ENCODE data around the gene FAM110C. TPM values are rescaled to one million over a fixed set of nuclear protein-coding genes. Genes with fewer than 3 reads are reported as not detected.
A peak's percentile ranks its signal among the peaks of the same experiment; 100 is the strongest.
"Not testable (repeated sequence)": the region's sequence is repeated elsewhere in the genome, so short reads cannot be mapped to it uniquely, and the experiment has no call there.

Gene FAM110C
- total RNA-seq, 1 experiment from 2014 or later: 0.18 TPM

DNA sequence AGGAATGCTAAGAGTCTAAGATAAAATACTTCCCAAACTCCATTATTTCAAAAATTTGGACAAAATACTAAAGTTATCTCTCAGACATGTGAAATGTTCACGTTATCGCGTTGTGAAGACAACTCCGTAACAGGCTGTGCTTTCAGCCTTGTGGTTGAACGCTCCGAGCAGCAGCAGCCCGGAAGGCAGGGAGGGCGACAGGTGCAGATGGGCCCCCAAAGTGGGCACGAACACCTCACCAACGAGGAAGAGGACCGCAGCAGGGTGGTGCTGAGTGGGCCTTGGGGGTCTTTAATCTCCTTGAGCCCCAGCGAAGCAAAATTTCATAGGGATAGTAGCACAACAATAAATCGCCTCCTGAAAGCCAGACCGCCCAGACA, 1.0 kb upstream of the FAM110C start:
- in situ Hi-C loops (cut with HindIII; ENCODE audit: low pct_unique_long_range_greater_than_20kb, low sequenced_read_pairs): no loop called here
- DNase-seq (ENCODE audit: low read depth, low spot score): no peak

GRCh38 chr2:46131-46470, 204 bp downstream of the FAM110C start:
- in situ Hi-C loops (cut with HindIII; ENCODE audit: low pct_unique_long_range_greater_than_20kb, low sequenced_read_pairs): no loop called here
- DNase-seq (ENCODE audit: low read depth, low spot score): no peak

GRCh38 chr2:45342-46130, 769 bp downstream of the FAM110C start:
- no peak for DNase-seq (ENCODE audit: low read depth, low spot score)
- in situ Hi-C loops (cut with HindIII; ENCODE audit: low pct_unique_long_range_greater_than_20kb, low sequenced_read_pairs): no loop called here

DNA sequence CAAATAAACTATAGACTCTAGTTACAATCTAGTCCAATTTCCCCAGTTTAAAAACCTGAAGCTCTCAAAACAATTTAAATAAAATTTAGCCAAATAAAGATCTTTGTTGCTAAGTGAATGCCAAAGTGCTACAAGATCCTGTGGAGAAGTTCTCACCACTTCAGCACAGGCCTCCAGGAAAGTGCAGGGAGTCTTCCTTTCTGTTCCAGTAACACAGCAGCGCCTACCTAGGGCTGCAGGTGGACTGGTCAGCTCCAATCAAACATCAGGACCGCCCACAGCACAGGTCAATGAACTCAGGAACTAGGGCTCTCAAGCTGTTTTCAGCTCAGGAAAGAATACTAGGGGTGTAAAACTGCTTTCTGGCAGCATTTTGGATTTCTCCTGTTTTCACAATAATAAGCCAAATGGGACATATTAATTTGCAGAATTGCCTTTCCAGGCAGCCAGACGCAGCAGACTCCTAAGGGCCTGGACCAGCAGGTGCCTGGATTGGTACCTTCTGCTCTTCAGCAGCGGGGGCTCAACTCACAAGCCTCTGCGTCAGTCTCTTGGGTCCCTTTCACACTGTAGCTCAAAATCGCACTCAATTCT, 1.5 kb downstream of the FAM110C start:
- DNase-seq (ENCODE audit: low read depth, low spot score): no peak
- in situ Hi-C loops (cut with HindIII; ENCODE audit: low pct_unique_long_range_greater_than_20kb, low sequenced_read_pairs): no loop called here

GRCh38 chr2:42788-43187, 3.5 kb downstream of the FAM110C start:
- DNase-seq (ENCODE audit: low read depth, low spot score): no peak
- in situ Hi-C loops (cut with HindIII; ENCODE audit: low pct_unique_long_range_greater_than_20kb, low sequenced_read_pairs): no loop called here

DNA sequence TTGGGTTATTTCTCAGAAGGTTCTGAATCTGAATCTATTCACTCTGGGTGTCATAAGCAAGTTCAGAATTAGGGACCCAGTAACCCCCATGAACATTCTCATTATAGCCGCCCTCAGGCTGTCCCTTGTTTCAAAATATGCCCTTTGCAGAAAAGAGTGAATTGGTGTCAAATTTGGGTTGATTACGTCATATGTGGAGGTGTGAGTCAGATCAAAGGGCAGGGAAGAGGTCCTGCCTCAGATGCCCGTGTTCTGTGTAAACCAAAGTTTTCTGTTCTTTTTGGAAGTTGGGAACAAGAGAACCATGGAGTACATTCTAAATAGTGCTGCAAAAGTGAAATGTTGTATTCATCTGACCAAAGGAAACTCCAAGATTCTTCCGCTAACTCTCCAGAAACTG, 5.8 kb downstream of the FAM110C start:
- DNase-seq (ENCODE audit: low read depth, low spot score): no peak
- in situ Hi-C loops (cut with HindIII; ENCODE audit: low pct_unique_long_range_greater_than_20kb, low sequenced_read_pairs): no loop called here

DNA sequence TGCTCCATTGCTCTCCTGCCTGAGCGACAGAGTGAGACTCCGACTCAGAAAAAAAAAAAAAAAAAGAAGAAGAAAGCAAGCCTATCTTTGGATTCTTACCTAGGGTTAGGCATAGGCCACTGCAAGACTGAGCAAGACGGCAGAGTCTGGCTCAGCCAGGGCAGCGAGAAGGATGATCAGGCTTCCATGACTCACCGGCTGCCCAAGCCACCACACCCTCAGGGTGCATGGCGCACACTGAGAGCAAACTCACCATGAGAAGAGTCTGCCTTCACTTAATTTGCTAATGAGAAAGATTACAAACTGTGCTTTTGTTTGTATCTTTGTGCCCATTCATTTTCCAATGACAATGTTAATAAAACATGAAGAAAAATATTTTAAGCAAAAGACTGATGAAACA, 8.2 kb downstream of the FAM110C start:
- DNase-seq (ENCODE audit: low read depth, low spot score): peak; percentile 31
- in situ Hi-C loops (cut with HindIII; ENCODE audit: low pct_unique_long_range_greater_than_20kb, low sequenced_read_pairs): no loop called here

DNA sequence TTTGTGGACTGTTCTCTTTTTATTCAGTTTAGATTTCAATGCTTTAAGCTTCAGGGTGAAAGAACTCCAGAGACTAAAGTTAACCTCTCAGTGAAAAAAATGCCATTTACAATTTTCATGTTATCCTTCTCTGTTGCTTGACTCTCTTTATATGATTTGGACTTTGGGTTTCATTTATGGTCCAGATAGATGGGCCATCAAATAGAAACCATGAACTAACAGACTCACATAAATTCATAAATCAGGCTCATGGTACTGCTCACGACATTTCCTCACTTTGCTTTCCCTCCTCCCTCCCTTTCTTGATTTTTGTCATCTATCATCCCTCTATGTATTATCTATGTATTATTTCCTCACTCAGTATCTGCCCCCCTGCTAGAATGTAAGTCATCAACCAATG, 10.0 kb downstream of the FAM110C start:
- in situ Hi-C loops (cut with HindIII; ENCODE audit: low pct_unique_long_range_greater_than_20kb, low sequenced_read_pairs): no loop called here

GRCh38 chr2:35852-36251, 10.5 kb downstream of the FAM110C start:
- no peak for DNase-seq (ENCODE audit: low read depth, low spot score)
- in situ Hi-C loops (cut with HindIII; ENCODE audit: low pct_unique_long_range_greater_than_20kb, low sequenced_read_pairs): no loop called here

More for the DNA sequence above, 10.0 kb downstream of the FAM110C start:
- no peak for DNase-seq (ENCODE audit: low read depth, low spot score)

DNA sequence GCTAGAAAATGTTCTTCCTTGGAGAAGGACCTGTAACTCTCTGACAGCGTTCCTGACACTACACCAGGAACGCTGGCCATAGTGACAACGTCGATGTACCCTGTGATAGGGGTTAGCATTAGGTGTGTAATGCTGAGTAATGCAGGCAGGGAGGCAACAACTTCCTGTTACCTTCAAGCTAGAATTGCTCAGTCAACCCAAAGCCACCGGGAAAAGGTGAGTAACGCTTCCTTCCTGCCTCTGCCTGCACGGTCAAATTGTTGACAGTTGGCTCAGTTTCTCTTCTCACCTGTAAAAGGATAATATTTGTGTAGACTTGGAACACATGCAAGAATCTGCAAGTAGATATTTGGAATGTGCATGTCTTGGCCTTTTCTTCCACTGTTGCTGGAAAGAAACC, 12.7 kb downstream of the FAM110C start:
- DNase-seq (ENCODE audit: low read depth, low spot score): no peak
- in situ Hi-C loops (cut with HindIII; ENCODE audit: low pct_unique_long_range_greater_than_20kb, low sequenced_read_pairs): no loop called here

- no peak for DNase-seq (ENCODE audit: low read depth, low spot score)
- in situ Hi-C loops (cut with HindIII; ENCODE audit: low pct_unique_long_range_greater_than_20kb, low sequenced_read_pairs): no loop called here
Measured at GRCh38 chr2:32068-32467, 14.2 kb downstream of the FAM110C start.

- no peak for DNase-seq (ENCODE audit: low read depth, low spot score)
- in situ Hi-C loops (cut with HindIII; ENCODE audit: low pct_unique_long_range_greater_than_20kb, low sequenced_read_pairs): no loop called here
Measured at GRCh38 chr2:29253-29652, 17.1 kb downstream of the FAM110C start.

GRCh38 chr2:28406-28975, 17.8 kb downstream of the FAM110C start:
- DNase-seq (ENCODE audit: low read depth, low spot score): no peak
- in situ Hi-C loops (cut with HindIII; ENCODE audit: low pct_unique_long_range_greater_than_20kb, low sequenced_read_pairs): no loop called here

- no peak for DNase-seq (ENCODE audit: low read depth, low spot score)
- in situ Hi-C loops (cut with HindIII; ENCODE audit: low pct_unique_long_range_greater_than_20kb, low sequenced_read_pairs): no loop called here
Measured at GRCh38 chr2:26891-27290, 19.4 kb downstream of the FAM110C start.

DNA sequence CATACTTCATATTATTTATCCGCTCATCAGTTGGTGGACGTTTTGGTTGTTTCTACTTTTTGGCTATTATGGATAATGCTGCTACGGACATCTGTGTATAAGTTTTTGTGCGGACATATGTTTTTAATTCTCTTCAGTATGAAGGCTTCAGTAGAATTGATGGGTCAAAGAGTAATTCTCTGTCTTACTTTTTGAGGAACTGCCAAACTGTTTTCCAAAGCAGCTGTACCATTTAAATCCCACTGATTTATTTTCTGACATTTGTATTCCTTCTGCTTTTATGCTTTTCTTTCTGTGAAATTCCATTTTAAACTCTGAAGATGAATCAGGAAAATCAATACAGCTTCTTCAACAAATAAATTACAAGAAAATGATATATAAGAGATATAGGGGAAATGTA, 20.8 kb downstream of the FAM110C start:
- DNase-seq (ENCODE audit: low read depth, low spot score): no peak
- in situ Hi-C loops (cut with HindIII; ENCODE audit: low pct_unique_long_range_greater_than_20kb, low sequenced_read_pairs): no loop called here

- in situ Hi-C loops (cut with HindIII; ENCODE audit: low pct_unique_long_range_greater_than_20kb, low sequenced_read_pairs); DNase-seq (ENCODE audit: low read depth, low spot score): not testable (repeated sequence)
Measured at GRCh38 chr2:24591-24990, 21.7 kb downstream of the FAM110C start.

- in situ Hi-C loops (cut with HindIII; ENCODE audit: low pct_unique_long_range_greater_than_20kb, low sequenced_read_pairs): no loop called here
- DNase-seq (ENCODE audit: low read depth, low spot score): no peak
Measured at GRCh38 chr2:24107-24506, 22.2 kb downstream of the FAM110C start.

DNA sequence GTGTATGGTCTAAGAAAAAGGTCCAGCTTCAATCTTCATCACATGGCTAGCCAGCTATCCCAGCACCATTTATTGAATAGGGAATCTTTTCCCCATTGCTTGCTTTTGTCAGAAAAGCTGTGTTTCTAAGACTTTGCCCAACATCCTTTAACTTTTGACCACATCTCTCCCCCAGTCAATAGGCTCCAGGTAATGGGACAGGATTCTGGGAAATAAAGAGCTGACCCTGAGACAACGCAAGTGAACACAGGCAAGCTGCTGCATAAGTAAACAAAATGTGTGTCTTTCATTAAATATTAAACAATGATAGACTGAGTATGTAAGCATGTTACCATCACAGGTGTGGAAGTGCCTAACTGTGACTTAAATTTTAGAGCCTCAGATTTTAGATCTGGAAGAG, 23.0 kb downstream of the FAM110C start:
- in situ Hi-C loops (cut with HindIII; ENCODE audit: low pct_unique_long_range_greater_than_20kb, low sequenced_read_pairs): no loop called here
- no peak for DNase-seq (ENCODE audit: low read depth, low spot score)

GRCh38 chr2:22244-22643, 24.1 kb downstream of the FAM110C start:
- DNase-seq (ENCODE audit: low read depth, low spot score); in situ Hi-C loops (cut with HindIII; ENCODE audit: low pct_unique_long_range_greater_than_20kb, low sequenced_read_pairs): not testable (repeated sequence)
